HG03442 (cell line): ENCODE results near the gene FTO.

Experiments used
- ATAC-seq: cut with Tn5 transposase; IDR thresholded peaks from one replicate; pipeline ENCODE4 v1.9.1; 2021; ENCODE audit warnings: mild to moderate bottlenecking, moderate library complexity; ENCODE audit not compliant: unreplicated experiment

FTO gene

DNA sequence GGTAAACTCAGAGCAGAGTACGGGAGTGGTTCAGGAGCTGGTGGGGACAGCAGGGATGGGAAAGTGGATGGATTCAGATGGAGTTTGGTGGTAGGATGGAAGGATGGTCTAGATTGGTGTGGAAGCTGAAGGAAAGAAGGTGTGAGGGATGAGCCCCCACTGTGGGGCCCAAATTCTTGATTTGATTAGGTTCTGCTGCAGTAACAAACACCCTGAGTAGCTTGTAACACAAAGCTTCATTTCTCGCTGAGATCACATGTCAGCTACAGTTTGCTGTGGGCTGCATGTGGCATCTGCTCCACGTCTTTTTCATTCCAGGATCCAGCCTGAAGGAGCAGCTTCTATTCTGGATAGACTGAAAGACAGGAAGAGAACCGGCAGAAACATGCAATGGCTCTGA is 438.8 kb downstream of the FTO start:
- no peak for ATAC-seq

DNA sequence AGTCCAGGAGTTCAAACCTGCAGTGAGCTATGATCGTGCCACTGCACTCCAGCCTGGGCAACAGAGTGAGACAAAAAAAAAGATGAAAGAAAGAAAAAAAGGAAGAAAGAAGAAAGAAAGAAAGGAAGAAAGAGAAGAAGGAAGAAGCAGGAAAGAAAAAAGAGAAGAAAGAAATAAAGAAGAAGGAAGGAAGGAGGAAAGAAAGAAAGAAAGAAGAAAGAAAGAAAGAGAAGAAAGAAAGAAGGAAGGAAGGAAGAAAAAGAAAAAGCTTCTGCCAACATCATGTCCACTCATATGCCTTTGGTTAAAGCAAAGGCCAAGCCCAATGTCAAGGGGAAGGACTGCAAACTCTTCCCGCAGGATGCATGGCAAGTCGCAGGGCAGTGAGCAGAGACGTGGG is 439.5 kb downstream of the FTO start:
- no peak for ATAC-seq

DNA sequence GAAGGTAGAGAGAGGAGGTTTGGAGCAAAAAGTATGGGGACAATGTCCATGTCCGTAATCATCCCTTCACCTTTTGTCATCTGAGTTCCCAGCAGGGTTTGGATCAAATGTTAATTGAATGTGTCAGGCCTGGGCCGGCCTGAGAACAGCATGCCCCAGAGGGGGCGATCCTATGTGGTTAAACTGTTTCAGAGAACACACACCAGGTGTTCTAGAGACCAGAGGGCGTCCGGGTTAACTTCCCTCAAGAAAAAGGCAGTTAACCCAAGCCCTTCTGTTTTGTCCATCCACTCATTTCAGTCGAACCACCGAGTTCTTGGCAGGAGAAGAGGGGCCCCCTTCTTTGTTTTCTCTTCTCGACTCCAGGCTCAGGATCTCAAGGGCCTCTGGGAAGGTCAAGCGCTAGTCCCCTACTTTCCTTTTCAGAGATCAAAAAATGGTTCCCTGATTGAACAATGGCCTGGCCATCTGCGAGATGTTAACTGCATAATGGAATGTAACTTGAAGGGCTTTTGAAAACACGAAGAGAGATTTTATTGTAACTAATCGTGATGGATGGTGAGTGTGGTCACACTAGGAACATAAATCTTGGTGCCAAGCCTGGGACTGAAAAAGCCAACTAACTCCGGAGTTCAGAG is 440.1 kb downstream of the FTO start:
- no peak for ATAC-seq

DNA sequence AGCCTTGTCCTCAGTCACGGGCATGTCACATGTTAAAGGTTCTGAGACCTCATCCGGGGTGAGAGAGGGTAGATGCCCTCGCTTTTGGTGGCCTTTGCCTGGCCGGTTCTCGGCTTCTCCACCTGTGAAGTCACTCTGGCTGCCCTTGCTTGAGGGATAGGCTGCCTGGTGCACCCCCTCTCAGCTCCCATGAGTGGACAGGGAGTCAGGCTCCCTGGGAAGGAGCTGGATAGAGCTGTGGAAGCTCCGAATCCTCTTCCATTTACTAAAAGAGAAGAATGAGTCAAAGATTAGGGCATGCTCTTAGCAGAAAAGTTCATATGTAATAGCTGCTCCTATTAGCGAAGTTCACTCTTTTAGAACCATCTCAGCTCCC is 440.6 kb downstream of the FTO start:
- ATAC-seq, result no peak

DNA sequence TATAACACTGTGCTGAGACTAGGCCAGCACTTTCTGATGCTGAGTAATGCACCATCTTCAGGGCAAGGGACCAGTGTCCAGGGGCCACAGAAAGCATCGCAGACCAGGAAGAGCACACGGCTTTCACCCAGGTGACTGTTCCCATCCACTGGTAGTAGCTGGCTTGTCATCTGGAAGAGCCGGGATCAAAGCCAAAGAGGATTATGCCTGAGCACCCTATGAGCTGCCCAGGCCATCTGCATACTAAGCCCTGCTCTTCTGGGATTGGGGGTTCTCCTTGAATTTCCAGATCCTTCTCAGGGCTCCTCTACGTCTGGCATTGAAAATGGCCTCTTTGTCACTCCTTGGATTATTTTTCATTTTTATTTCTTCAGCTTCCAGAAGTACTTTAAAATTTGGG is 441.9 kb downstream of the FTO start:
- ATAC-seq, result no peak

DNA sequence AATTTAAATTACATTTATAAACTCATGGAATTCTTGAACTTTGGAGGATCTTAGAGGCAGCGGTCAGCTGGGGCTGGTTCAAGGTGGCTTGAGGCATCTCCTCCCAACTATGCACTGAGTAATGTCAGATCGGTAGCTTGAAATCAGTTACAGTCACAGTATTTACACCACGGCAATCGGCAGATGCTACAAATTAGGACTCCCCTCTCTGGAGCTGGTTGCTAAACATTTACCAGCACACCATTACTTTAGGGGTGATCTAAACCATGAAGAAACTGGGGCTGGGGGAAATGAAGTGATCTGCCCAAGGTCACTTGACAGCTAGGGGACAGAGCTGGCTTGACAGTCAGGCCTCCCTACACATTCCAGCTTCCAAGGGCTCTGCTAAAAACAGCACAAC is 445.0 kb downstream of the FTO start:
- ATAC-seq, result no peak

DNA sequence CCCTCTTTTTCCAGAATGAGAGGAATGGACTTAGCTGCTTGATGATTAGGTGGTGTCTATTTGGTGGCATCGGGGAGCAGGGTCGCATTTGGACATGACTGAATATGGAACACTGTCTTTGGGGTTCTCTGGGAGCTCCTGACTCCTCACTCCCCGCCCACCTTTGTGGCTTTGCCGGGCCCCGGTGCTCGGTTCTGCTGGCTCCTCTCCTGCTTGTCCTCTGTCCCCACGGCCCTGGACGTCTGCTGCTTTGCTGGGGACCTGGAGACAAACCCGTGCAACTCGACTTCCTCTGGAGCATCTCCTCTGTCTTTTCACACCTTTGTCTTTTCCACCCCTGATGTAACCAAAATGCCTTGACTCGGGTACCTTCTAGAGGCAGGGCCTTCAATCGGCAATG is 446.9 kb downstream of the FTO start:
- no peak for ATAC-seq

DNA sequence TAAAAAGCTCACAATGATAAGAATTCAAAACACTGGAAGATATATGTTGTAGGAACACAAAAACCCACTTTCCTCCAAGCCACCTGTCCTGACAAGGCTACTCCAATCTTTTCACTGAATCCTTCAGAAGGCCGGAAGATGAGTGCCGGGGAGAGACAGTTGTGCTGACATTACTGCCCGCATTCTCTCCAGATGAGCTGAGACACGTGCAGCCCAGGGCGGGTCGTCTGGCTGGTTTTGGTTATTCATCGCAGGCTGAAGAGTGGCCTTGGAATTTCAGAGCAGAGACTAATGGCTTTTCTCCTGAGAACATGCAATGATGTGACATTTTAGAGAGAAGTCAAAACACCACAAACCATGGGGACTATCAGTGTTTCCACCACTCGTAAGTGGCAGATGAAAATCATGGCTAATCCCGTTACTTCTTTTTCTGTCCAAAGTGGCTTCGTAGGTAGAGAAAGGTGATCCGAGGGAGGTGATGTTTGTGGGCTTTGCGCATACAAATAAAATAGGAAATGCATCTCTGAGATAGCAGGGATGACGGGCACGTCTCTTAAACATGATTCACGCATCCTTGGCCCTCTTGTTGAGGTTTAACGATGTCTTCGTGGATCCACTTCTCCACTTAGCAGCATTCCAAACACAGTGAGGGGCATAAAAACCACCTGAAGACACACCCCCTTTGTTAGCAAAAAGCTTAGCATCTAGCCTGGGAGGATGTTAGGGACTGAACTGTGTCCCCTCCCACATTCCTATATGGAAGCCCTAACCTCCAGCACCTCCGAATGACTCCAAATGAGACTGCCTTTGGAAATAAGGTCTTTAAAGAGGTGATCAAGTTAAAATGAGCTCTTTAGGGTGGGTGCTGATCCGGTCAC is 448.6 kb downstream of the FTO start:
- ATAC-seq, result no peak

DNA sequence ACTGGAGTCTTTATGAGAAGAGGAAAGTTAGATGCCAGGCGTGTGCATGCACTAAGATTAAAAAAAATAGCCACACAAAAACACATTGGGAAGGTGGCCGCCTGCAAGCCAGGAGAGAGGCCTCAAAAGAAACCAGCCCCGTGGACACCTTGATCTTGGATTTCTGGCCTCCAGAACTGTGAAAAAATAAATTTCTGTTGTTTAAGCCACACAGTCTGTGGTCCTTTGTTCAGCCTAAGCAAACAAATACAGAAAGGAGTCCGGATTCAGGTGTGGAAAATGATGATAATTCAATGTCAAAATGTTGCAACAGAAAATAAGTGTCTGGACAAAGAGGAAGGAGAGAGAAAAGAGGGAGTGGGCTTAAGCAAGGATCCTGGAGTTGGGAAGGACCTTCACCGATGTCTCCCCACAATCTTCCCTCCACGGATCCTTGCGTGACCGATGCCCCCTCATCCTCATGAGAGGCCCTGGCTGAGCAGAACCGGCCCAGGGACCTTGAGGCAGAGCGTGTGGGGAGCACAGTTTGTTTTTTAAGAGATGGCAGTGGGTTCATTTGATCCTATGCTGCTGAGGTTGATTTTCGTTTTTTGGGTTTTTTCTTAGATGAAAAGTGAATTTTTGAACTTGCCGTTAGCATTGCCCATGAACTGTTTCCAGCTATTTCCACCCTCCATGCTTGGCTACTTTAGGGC is 449.4 kb downstream of the FTO start:
- ATAC-seq, result no peak

DNA sequence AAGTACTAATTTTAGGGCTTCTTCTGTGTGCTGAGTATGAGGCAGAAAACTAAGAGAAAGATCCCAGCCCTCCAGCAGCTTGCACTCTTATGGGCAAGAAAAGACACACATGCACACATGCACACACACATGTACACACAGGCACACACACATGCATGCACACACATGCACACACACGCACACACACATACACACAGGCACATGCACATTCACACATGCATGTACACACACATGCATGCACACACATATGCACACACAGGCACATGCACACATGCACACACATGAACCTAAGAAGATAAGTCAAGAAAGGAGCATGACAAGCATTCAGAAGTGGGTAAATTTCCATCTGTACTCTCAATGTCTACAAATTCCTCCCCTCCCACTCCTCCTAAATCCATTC is 452.4 kb downstream of the FTO start:
- ATAC-seq, result no peak

DNA sequence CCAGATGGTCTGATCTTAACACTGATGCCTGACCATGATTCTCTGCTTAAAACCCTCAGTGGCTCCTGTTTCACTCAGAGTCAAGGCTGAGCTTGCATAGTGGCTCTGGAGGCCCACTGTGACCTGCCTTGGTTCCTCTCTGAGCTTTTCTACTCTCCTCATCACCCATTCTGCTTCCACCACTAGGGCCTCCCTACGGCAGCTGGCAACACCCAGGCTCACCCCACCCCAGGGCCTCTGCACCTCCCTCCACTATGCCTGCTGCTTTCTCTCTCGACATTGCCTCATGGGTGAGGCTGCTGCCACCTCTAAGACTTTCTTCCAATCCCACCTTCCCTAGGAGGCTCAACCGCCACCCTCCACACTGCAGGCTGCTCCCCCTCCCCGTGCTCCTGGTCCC is 455.0 kb downstream of the FTO start:
- no peak for ATAC-seq

DNA sequence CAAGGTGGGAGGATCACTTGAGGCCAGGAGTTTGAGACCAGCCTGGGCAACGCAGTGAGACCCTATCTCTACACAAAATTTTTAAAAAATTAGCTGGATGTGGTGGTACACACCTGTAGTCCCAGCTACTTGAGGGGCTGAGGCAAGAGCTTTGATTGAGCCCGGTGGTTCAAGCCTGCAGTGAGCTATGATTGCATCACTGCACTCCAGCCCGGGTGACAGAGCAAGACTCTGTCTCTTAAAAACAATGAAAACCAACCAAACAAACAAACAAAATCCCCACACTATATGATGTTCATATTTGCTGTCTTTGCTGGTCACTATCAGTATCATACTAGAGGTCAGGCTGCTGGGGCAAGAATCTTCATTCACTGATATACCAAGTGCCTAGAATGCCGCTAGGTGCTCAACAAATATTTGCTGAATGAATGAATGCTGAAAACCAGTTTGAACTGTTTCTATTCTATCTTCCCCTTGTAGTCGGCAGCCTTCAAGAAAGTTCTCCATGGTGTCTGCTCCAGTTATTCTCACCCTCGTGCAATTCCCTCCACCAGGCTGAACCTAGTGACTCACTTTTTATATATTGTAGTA is 455.6 kb downstream of the FTO start:
- no peak for ATAC-seq

DNA sequence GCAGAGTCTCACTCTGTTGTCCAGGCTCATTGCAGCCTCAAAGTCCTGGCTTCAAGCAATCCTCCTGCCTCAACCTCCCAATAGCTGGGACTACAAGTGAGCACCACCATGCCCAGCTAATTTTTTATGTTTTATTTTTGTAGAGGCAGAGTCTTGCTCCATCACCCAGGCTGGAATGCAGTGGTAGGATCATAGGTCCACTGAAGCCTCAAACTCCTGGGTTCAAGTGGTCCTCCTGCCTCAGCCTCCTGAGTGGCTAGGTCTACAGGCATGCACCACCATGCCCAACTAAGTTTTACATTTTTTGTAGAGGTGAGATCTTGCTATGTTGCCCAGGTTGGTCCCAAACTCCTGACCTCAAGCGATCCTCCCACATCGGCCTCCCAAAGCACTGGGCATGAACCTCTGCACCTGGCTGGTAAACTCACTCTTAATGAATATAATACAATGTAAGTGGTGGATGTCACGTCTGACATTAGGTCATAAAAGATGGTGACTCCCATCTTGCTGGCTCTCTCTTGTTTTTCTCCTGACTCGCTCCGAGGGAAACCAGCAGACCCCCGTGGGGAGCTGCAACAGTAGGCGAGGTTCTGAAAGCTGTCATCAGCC is 456.4 kb downstream of the FTO start:
- no peak for ATAC-seq

DNA sequence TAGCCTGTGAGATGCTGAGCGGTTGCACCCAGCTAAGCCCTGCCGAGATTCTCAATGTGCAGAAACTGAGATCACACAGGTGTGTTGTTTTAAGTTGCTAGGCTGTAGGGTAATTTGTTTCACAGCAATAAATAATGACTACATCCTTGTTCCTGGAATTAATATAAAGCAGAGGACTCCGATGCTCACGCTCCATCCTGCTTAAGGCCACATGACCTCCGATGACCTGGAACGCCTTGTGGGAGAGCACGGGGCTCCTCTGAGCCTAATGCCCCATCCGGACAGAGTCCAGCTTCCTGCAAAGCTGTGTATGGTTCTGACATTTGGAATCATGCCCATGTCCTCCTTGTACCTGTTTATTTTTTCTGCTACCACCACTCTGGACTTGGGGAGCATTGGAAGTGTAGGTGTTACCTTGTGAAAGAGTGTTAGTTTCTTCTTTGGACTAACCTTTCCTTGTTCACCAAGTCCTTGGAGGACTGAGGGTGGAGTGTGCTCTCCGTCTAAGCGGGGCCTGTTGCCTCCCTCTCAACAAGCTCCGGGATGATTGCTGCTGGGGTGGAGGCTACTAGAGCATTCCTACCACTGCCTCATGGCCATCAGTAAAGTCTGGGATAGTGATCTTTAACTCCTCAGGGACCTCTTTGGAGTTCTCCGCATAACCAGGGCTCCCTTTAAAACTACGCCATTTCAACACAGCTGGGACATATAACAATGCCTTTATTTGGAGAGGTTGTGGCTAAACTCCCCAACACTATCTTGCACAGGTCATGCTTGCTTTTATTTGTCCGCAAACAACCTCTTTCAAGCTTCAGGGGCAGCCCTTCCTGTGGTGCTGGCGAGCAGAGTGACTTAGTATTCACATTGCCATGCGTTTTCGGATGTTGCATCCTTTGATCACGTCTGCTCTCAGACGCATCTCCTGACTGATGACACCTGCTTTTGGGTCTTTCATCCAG is 457.3 kb downstream of the FTO start:
- no peak for ATAC-seq

DNA sequence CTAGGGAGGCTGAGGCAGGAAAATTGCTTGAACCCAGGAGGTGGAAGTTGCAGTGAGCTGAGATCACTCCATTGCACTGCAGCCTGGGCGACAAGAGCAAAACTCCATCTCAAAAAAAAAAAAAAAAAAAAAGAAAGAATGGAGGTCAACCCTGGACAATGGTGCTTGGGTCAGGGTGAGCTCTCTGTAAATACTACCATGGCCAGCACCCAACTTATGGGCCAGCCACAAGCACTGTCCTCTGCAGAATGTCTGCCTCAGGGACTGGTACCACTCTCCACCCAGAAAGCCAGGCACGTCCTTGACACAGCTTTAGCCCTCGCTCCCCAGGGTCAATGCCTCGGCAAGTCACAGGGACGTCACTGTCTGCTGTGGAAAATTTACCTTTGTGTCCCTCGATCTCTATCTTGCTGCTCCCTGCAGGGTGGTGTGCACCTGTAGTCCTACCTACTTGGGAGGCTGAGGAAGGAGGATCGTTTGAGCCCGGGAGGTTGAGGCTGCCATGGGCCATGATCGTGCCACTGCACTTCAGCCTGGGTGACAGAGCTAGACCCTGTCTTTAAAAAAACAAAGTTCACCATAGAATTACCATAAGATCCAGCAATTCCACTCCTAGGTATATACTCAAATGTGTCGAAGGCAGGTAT is 459.4 kb downstream of the FTO start:
- ATAC-seq, result no peak

DNA sequence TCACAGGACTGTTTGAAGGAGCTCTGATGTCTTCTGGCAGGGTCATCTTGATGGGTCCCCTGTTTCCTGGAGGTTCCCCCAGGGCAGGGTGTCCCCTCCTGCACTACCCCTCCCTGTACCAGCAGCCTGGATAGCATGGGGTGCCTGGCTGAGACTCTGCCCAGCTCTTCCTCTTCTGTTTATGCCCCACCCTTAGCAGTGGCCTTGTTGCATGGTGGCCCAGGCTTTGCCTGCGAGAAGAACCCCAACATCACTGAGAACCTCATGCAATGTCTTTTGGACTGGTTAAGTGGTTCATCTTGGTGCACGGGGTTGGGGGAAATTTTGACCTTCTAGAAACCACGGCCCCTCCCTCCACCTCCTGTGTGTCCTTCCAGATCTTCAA is 460.8 kb downstream of the FTO start:
- no peak for ATAC-seq

DNA sequence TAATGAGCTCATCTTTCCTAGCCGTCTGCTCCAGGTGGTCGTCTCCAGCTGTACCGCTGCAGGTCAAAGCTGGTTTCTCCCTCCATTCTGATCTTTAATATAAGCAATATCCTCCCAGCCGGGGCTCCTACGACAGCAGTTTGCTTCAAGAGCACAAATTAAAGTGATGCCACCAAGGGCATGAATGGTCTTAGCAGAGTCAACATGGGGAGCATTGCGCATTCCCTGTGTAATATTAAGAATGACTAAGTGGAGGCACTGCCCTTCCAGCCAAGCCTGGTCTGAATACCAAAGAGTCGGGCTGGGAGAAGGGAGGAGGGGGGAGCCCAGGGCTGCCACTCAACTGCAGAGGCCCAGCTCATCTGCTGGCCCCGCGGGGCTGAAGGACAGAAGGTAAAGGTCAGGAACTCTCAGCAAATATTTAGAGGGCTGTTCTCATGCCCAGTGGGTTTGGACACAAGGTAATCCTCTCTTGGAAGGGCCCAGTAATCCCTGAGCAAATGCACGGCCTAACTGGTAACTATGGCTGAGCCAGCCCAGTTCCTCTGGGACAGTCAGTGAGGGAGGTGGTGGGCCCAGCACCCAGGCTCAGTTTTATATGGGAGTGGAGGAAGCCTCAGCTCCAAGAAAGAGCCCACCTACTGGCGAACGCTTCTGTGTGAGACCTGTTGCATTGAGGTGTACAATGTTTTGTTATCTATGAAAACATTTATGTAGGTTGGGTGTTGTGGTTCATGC is 461.4 kb downstream of the FTO start:
- ATAC-seq, result no peak

DNA sequence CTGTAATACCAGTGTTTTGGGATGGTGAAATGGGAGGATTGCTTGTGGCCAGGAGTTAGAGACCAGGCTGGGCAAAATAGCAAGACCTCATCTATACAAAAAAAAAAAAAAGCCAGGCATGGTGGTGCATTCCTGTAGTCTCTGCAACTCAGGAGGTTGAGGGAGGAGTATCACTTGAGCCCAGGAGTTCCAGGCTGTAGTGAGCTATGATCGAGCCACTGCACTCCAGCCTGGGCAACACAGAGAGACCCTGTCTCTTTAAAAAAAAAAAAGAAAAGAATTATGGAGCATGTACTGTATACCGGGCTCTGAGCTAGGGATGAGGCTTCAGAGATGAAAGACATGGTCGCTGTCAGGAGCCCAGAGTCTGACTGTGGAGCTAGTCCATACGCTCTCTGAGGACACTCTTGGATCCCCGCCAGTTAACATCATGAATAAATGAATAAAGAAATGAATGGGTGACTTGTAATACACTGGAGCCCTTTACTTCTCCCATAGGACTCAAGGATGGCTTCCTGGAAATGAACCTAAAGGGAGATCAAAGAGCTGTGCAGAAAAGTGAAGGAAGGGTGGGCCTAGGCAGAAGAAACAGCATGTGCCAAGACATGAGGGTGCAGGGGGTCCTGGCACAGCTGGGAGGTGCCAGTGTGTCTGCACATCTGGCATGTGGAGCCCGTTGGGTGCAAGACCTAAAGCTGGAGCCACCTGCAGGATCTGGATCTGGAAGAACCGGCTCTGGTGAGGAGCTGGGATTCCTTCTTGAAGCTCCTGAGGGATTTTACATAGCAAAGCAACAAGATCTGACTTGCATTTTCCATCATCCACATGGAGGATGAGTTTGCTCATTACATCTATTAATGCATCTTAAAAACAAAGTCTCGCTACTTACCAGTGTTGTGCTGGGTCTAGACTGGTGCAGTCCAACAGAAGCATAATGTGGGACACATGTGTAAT is 462.2 kb downstream of the FTO start:
- no peak for ATAC-seq
